ENCODE results near the gene IL21R.

DNA sequence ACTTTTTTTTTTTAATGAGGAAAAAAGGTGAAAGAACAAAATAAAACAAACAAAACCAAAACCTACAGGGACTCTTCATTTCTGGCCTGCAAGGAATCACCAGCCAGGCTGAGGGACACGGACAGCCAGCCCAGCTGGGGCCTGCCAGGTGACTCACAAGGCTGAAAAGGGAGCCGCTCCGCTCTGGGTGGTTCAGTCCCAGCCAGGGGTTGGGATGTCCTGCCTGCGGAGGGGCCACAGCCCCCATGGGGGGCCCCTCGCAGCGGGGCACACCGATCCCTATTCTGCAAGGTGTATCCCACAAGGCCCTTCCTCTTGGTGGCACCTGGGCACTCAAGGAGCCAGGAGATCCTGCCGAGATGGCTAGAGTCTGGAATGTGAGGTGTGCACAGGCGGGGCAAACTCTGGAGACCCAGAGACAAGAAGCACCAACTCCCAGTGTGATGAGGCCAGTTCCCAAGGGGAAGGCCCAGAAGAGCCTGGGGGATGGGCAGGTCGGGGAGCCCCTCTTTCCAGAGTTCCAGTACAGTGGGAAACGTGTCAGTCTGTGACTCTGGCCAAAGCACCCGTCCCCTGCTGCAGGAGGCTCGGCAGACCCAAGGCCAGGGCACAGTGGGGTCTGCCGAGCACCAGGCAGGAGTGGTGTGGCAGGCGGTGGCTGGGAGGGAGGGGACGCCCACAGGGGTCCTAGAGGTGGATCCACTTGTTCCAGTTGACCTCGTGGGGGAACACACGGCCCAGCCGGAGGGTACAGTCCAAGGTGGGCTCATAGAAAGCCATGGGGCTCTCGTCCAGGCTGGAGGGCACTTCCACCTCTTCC, 58.9 kb downstream of the IL21R start:
- TF ChIP-seq ZNF114 (tag by site-specific recombination; IDR thresholded peaks at IDR 0.05) (no peak), RBAK (tag by site-specific recombination; IDR thresholded peaks at IDR 0.05) (no peak), ZNF175 (tag by site-specific recombination; IDR thresholded peaks at IDR 0.05) (no peak), ZNF561 (tag by site-specific recombination; IDR thresholded peaks at IDR 0.05; ENCODE audit: borderline replicate concordance) (no peak), SP2 (tag by site-specific recombination; IDR thresholded peaks at IDR 0.05) (no peak), KLF9 (tag by site-specific recombination; IDR thresholded peaks at IDR 0.05; ENCODE audit: low read depth) (no peak), ZNF211 (tag by site-specific recombination; IDR thresholded peaks at IDR 0.05; ENCODE audit: low read depth) (no peak), ZNF146 (tag by site-specific recombination; IDR thresholded peaks at IDR 0.05) (no peak)
- TF ChIP-seq, protein P1, sequence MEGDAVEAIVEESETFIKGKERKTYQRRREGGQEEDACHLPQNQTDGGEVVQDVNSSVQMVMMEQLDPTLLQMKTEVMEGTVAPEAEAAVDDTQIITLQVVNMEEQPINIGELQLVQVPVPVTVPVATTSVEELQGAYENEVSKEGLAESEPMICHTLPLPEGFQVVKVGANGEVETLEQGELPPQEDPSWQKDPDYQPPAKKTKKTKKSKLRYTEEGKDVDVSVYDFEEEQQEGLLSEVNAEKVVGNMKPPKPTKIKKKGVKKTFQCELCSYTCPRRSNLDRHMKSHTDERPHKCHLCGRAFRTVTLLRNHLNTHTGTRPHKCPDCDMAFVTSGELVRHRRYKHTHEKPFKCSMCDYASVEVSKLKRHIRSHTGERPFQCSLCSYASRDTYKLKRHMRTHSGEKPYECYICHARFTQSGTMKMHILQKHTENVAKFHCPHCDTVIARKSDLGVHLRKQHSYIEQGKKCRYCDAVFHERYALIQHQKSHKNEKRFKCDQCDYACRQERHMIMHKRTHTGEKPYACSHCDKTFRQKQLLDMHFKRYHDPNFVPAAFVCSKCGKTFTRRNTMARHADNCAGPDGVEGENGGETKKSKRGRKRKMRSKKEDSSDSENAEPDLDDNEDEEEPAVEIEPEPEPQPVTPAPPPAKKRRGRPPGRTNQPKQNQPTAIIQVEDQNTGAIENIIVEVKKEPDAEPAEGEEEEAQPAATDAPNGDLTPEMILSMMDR (tag by site-specific recombination; IDR thresholded peaks at IDR 0.05): no peak
- TF ChIP-seq, protein P2, sequence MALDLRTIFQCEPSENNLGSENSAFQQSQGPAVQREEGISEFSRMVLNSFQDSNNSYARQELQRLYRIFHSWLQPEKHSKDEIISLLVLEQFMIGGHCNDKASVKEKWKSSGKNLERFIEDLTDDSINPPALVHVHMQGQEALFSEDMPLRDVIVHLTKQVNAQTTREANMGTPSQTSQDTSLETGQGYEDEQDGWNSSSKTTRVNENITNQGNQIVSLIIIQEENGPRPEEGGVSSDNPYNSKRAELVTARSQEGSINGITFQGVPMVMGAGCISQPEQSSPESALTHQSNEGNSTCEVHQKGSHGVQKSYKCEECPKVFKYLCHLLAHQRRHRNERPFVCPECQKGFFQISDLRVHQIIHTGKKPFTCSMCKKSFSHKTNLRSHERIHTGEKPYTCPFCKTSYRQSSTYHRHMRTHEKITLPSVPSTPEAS (tag by site-specific recombination; IDR thresholded peaks at IDR 0.05): no peak
- TF ChIP-seq, protein P3, sequence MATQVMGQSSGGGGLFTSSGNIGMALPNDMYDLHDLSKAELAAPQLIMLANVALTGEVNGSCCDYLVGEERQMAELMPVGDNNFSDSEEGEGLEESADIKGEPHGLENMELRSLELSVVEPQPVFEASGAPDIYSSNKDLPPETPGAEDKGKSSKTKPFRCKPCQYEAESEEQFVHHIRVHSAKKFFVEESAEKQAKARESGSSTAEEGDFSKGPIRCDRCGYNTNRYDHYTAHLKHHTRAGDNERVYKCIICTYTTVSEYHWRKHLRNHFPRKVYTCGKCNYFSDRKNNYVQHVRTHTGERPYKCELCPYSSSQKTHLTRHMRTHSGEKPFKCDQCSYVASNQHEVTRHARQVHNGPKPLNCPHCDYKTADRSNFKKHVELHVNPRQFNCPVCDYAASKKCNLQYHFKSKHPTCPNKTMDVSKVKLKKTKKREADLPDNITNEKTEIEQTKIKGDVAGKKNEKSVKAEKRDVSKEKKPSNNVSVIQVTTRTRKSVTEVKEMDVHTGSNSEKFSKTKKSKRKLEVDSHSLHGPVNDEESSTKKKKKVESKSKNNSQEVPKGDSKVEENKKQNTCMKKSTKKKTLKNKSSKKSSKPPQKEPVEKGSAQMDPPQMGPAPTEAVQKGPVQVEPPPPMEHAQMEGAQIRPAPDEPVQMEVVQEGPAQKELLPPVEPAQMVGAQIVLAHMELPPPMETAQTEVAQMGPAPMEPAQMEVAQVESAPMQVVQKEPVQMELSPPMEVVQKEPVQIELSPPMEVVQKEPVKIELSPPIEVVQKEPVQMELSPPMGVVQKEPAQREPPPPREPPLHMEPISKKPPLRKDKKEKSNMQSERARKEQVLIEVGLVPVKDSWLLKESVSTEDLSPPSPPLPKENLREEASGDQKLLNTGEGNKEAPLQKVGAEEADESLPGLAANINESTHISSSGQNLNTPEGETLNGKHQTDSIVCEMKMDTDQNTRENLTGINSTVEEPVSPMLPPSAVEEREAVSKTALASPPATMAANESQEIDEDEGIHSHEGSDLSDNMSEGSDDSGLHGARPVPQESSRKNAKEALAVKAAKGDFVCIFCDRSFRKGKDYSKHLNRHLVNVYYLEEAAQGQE (tag by site-specific recombination; IDR thresholded peaks at IDR 0.05): no peak

All from HEK293 (cell line).